ENCODE data around the gene SLC25A11.

GRCh38 chr17:4948166-4948930 lies 8.5 kb upstream of the SLC25A11 start, which contains the start of gene PFN1:
- TF ChIP-seq CTCF (IDR thresholded peaks at IDR 0.05; ENCODE audit: insufficient read depth, low read depth, low read length) (no peak), EZH2 (IDR thresholded peaks at IDR 0.05; ENCODE audit: insufficient read depth, low read length) (no peak)

Measured in astrocyte (in vitro differentiated cells and primary cell).